HEK293 (cell line): Measurements from ENCODE around the gene PKIG.
A peak's percentile ranks its signal among the peaks of the same experiment; 100 is the strongest.

Experiments used
- CTCF ChIA-PET: fragments of 350-600 bp; formaldehyde crosslinking; extraction: SDS; loops from one replicate; lab custom pipeline; 2021; ENCODE audit warnings: antibody characterized with exemption; lab: Yijun Ruan, JAX
- POLR2A ChIA-PET: fragments of 300-600 bp; formaldehyde crosslinking; extraction: SDS; loops from one replicate; lab custom pipeline; 2020; ENCODE audit warnings: antibody characterized with exemption, inconsistent platforms; lab: Yijun Ruan, JAX
- H3K27ac ChIP-seq: fragments of 200-500 bp; sonication (Bioruptor generic); 2 replicates; pipeline ENCODE4 v1.5.1; 2014; ENCODE audit warnings: low read depth, low read length, control low read depth, inconsistent platforms; ENCODE audit errors: extremely low read depth
- H3K36me3 ChIP-seq, 2 experiments: fragments of 200-500 bp in 1 of 2; sonication (Bioruptor generic) in 1 of 2; 1 replicate in 1 of 2; 2 replicates in 1 of 2; pipeline ENCODE4 v1.5.1; 2014 to 2017; ENCODE audit warnings: inconsistent platforms in 2 of 2, low read length in 2 of 2; ENCODE audit not compliant: control insufficient read depth in 2 of 2, insufficient read depth in 1 of 2
- H3K4me1 ChIP-seq: fragments of 200-500 bp; sonication (Bioruptor generic); 2 replicates; pipeline ENCODE4 v1.5.1; 2014; ENCODE audit warnings: mild to moderate bottlenecking, low read length, inconsistent platforms; ENCODE audit not compliant: control insufficient read depth, insufficient read depth
- H3K4me3 ChIP-seq: 2 replicates; pipeline ENCODE4 v1.5.1; 2011; ENCODE audit warnings: low read depth, mild to moderate bottlenecking, control low read depth, low read length, moderate library complexity
- H3K9me3 ChIP-seq: fragments of 200-500 bp; sonication (Bioruptor generic); 2 replicates; pipeline ENCODE4 v1.5.1; 2014; ENCODE audit warnings: low read depth, low read length, inconsistent platforms; ENCODE audit not compliant: control insufficient read depth, insufficient read depth
- CTCF ChIP-seq: fragments of 450-650 bp; formaldehyde crosslinking; IDR thresholded peaks from 2 replicates; pipeline ENCODE4 v1.5.1; 2016; ENCODE audit warnings: missing biosample characterization, missing genetic modification characterization
- GLI2 ChIP-seq: fragments of 450-650 bp; formaldehyde crosslinking; IDR thresholded peaks from 2 replicates; pipeline ENCODE4; 2017; ENCODE audit warnings: missing biosample characterization, missing genetic modification characterization, low read depth, borderline replicate concordance
- GLIS1 ChIP-seq: fragments of 450-650 bp; formaldehyde crosslinking; IDR thresholded peaks from 2 replicates; pipeline ENCODE4 v1.5.1; 2016; ENCODE audit warnings: missing biosample characterization, missing genetic modification characterization
- GLIS2 ChIP-seq: fragments of 450-650 bp; formaldehyde crosslinking; IDR thresholded peaks from 2 replicates; pipeline ENCODE4 v1.5.1; 2016; ENCODE audit warnings: missing biosample characterization, missing genetic modification characterization
- MYNN ChIP-seq: fragments of 450-650 bp; formaldehyde crosslinking; IDR thresholded peaks from 2 replicates; pipeline ENCODE4 v1.5.1; 2016; ENCODE audit warnings: missing biosample characterization, missing genetic modification characterization, borderline replicate concordance
- OVOL3 ChIP-seq: fragments of 450-650 bp; formaldehyde crosslinking; IDR thresholded peaks from 2 replicates; pipeline ENCODE4 v1.5.1; 2016; ENCODE audit warnings: missing biosample characterization, missing genetic modification characterization
- PRDM2 ChIP-seq: fragments of 450-650 bp; formaldehyde crosslinking; IDR thresholded peaks from 2 replicates; pipeline ENCODE4 v1.5.1; 2016; ENCODE audit warnings: missing biosample characterization, missing genetic modification characterization, borderline replicate concordance
- PRDM4 ChIP-seq: fragments of 450-650 bp; formaldehyde crosslinking; IDR thresholded peaks from 2 replicates; pipeline ENCODE4 v1.5.1; 2017; ENCODE audit warnings: missing biosample characterization, missing genetic modification characterization
- TCF7L2 ChIP-seq: IDR thresholded peaks from 2 replicates; pipeline ENCODE4 v1.6.1; 2011; ENCODE audit warnings: low read depth, mild to moderate bottlenecking, inconsistent platforms, low read length, moderate library complexity, borderline replicate concordance
- ZBTB8A ChIP-seq: fragments of 450-650 bp; formaldehyde crosslinking; IDR thresholded peaks from 2 replicates; pipeline ENCODE4 v1.5.1; 2016; ENCODE audit warnings: missing biosample characterization, missing genetic modification characterization
- ZFP41 ChIP-seq: fragments of 450-650 bp; formaldehyde crosslinking; IDR thresholded peaks from 2 replicates; pipeline ENCODE4 v1.5.1; 2016; ENCODE audit warnings: missing biosample characterization, missing genetic modification characterization, borderline replicate concordance
- ZNF114 ChIP-seq: fragments of 450-650 bp; formaldehyde crosslinking; IDR thresholded peaks from 2 replicates; pipeline ENCODE4 v1.5.0; 2017; ENCODE audit warnings: missing biosample characterization, missing genetic modification characterization
- ZNF16 ChIP-seq: fragments of 450-650 bp; formaldehyde crosslinking; IDR thresholded peaks from 2 replicates; pipeline ENCODE4 v1.5.1; 2016; ENCODE audit warnings: low read depth, missing biosample characterization, missing genetic modification characterization
- ZNF202 ChIP-seq: fragments of 450-650 bp; formaldehyde crosslinking; IDR thresholded peaks from 2 replicates; pipeline ENCODE4 v1.5.1; 2016; ENCODE audit warnings: missing biosample characterization, missing genetic modification characterization, borderline replicate concordance
- ZNF239 ChIP-seq: fragments of 450-650 bp; formaldehyde crosslinking; IDR thresholded peaks from 2 replicates; pipeline ENCODE4 v1.5.1; 2016; ENCODE audit warnings: missing biosample characterization, missing genetic modification characterization
- ZNF292 ChIP-seq: fragments of 450-650 bp; formaldehyde crosslinking; IDR thresholded peaks from 2 replicates; pipeline ENCODE4 v1.5.1; 2016; ENCODE audit warnings: low read depth, missing biosample characterization, missing genetic modification characterization, borderline replicate concordance
- ZNF514 ChIP-seq: fragments of 450-650 bp; formaldehyde crosslinking; IDR thresholded peaks from 2 replicates; pipeline ENCODE4 v1.5.1; 2016; ENCODE audit warnings: missing biosample characterization, missing genetic modification characterization
- ZNF561 ChIP-seq: fragments of 450-650 bp; IDR thresholded peaks from 2 replicates; pipeline ENCODE4 v1.5.1; 2018; ENCODE audit warnings: missing biosample characterization, missing genetic modification characterization, borderline replicate concordance
- ZNF623 ChIP-seq: fragments of 450-650 bp; formaldehyde crosslinking; IDR thresholded peaks from 2 replicates; pipeline ENCODE4 v1.5.1; 2016; ENCODE audit warnings: missing biosample characterization, missing genetic modification characterization
- ZNF629 ChIP-seq: fragments of 450-650 bp; formaldehyde crosslinking; IDR thresholded peaks from 2 replicates; pipeline ENCODE4 v1.5.1; 2017; ENCODE audit warnings: missing biosample characterization, missing genetic modification characterization
- ZNF645 ChIP-seq: fragments of 450-650 bp; formaldehyde crosslinking; IDR thresholded peaks from 2 replicates; pipeline ENCODE4; 2016; ENCODE audit warnings: missing biosample characterization, missing genetic modification characterization

Gene PKIG

DNA sequence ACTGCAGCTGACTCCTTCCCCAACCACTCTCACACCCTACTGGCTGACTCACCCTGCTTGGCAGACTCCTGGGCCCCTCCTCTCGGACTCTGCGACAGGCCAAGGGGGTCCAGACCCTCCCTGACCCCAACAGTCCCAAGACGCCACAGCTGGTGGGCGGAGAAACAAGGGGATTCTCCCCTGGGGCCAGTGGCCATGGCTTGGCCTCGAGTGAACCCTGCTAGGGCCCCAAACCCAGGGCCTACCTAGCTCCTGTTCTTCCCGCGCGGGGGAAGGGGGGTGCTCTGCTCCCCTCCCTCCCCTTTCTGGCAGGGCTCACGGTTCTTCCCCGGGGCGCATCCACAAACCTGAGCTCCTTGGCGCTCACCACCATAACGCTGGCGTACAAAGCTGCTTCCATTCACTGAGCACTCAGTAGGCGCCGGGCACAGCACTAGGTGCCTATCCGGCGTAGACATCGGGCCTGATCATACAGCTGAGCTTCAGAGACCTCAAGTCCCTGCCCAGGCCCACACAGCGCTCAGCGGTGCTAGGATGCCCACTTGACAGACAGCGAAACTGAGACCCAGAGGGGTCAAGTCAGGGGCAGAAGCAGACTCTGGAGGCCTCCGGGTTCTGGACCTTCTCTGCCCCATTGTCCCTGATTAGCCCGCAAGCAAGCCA, 68.5 kb downstream of the PKIG start (continued):
- TF ChIP-seq ZNF623 (tag by site-specific recombination) (no peak), ZNF514 (no peak), ZFP41 (tag by site-specific recombination) (no peak), OVOL3 (tag by site-specific recombination) (no peak), MYNN (no peak), ZNF629 (tag by site-specific recombination) (no peak), ZNF561 (tag by site-specific recombination) (no peak), GLIS1 (tag by site-specific recombination) (peak; percentile 58), TCF7L2 (no peak), ZNF645 (no peak)

GRCh38 chr20:44651434-44651683, 69.0 kb downstream of the PKIG start:
- CTCF ChIA-PET = no interaction called here
- H3K27ac ChIP-seq = no peak overlapping the region; the same call in 1 of the 2 replicates
- no peaks in the 10 kb centered on the region for H3K36me3 ChIP-seq
- peak; percentile 40; the same call in 1 of the 2 replicates for TF ChIP-seq ZBTB8A
- TF ChIP-seq ZNF239 (tag by site-specific recombination) = no peak
- POLR2A ChIA-PET = interaction anchor here (0.7 to 1.2 kb wide), 2 partner anchors 8 to 12 kb away, joined by 3 to 10 read pairs; no protein-coding TSS in a partner anchor
- H3K4me1 ChIP-seq = no peaks in the 10 kb centered on the region; the same call in 1 of the 2 replicates
- peak overlapping the region; percentile 64 for H3K4me3 ChIP-seq
- H3K9me3 ChIP-seq = no peaks in the 10 kb centered on the region

DNA sequence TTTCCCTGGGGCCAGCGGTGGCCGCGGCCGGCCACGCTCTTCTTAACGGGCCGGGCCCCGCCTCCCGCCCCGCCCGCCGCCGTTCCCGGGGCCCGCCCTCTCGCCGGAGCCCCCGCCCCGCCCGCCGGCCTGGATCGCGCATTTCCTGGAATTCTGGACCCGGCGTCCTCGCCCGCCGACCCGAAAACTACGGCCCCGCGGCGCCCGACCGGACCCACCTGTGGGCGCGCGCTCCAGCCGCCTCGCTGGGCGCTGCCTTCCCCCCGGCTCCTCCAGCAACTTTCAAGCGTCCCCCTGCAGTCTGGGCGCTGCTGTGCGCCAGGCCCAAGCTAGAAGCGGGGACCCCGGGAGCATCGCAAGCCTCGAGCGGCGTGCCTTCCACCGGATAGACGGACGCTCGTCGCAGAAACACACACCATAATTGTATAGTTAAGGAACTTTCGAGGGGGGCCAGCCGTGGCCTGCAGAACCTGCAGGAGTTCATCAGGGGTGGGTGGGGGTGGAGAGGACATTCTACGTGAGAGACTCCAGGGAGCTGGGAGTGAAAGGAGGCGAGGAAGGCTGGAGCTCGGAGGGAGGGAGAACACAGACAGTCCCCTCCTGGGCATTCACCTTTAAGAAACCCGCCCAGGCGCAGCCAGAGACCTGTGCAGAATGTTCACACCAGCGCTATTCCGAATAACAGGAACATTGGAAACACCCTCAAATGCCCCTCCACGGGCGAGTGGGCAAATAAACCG, 69.5 kb downstream of the PKIG start, which contains the start of gene ADA:
ADA (minus strand) TSS at position 16 of the 740 bp plus-strand sequence. CDS start 92 bp downstream, outside the sequence.
- POLR2A ChIA-PET = interaction anchor here (0.7 to 1.2 kb wide), 3 partner anchors 9 to 31 kb away, joined by 3 to 10 read pairs (median 3); no protein-coding TSS in a partner anchor
- peak within 1 kb of the TSS; percentile 64 for H3K4me3 ChIP-seq
- H3K9me3 ChIP-seq = no peaks in the 10 kb centered on the region
- peak within 1 kb of the TSS; percentile 31; the same call in 1 of the 2 replicates for H3K27ac ChIP-seq
- no peaks in the 10 kb centered on the region for H3K36me3 ChIP-seq
- CTCF ChIA-PET = no interaction called here
- H3K4me1 ChIP-seq = no peaks in the 10 kb centered on the region; the same call in 1 of the 2 replicates
- TF ChIP-seq PRDM4 (tag by site-specific recombination) (no peak), ZNF16 (tag by site-specific recombination) (no peak), ZNF292 (tag by site-specific recombination) (no peak), GLI2 (tag by site-specific recombination) (no peak), CTCF (tag by site-specific recombination) (no peak; the same call in 1 of the 2 replicates), PRDM2 (tag by site-specific recombination) (no peak), MYNN (no peak), ZNF202 (tag by site-specific recombination) (no peak), GLIS2 (tag by site-specific recombination) (peak; percentile 54; the same call in 1 of the 2 replicates), ZNF114 (no peak)
